Effector CD8-positive, alpha-beta T cell (primary cell): ENCODE measurements around the gene BCL11B.

Source experiments
- DNase-seq: peaks from one replicate; lab custom pipeline; 2025; lab: John Stamatoyannopoulos, UW

Gene BCL11B

GRCh38 chr14:99119554-99120525 is 152.2 kb downstream of the BCL11B start:
- no peak for DNase-seq
